Panc1 (cell line): ENCODE results near the gene AMBRA1. TPM values are rescaled to one million over a fixed set of nuclear protein-coding genes. Genes with fewer than 3 reads are reported as not detected.

Source experiments
- ATAC-seq: fragments of 200-7000 bp; cut with Tn5 transposase; 2 replicates; pipeline ENCODE4 v1.9.1; 2020; ENCODE audit warnings: mild to moderate bottlenecking, moderate library complexity
- BruUV-seq: library from RNA; stranded (reverse); fragments of 400-500 nt; replicated peaks from 2 replicates; lab custom pipeline; 2021; lab: Mats Ljungman, UMichigan
- CTCF ChIA-PET: fragments of 300-600 bp; sonication (Branson Sonifier 250); formaldehyde crosslinking; loops from one replicate; lab custom pipeline; 2022; ENCODE audit warnings: antibody characterized with exemption; lab: Charles Lee
- POLR2A ChIA-PET: fragments of 300-600 bp; sonication (Branson Sonifier 250); formaldehyde crosslinking; loops from one replicate; lab custom pipeline; 2022; ENCODE audit warnings: antibody characterized with exemption; lab: Charles Lee
- DNase-seq: peaks from one replicate; pipeline ENCODE4 v3.0.0-alpha.2; 2010; ENCODE audit warnings: low read depth, low spot score
- H3K27ac ChIP-seq: 2 replicates; pipeline ENCODE4 v1.5.1; 2011; ENCODE audit warnings: mild to moderate bottlenecking, low read length, inconsistent platforms
- H3K27me3 ChIP-seq: fragments of 200-500 bp; sonication (Bioruptor generic); 2 replicates; pipeline ENCODE4 v1.6.0; 2014; ENCODE audit warnings: low read length, inconsistent platforms; ENCODE audit not compliant: control insufficient read depth, insufficient read depth
- H3K36me3 ChIP-seq: fragments of 200-500 bp; sonication (Bioruptor generic); 2 replicates; pipeline ENCODE4 v1.5.1; 2014; ENCODE audit warnings: inconsistent platforms, mild to moderate bottlenecking, low read length, moderate library complexity; ENCODE audit not compliant: control insufficient read depth, insufficient read depth
- H3K4me1 ChIP-seq: 2 replicates; pipeline ENCODE4 v1.5.1; 2011; ENCODE audit warnings: inconsistent platforms, mild to moderate bottlenecking, low read length, moderate library complexity; ENCODE audit not compliant: control insufficient read depth, insufficient read depth
- H3K4me3 ChIP-seq, 2 experiments: 2 replicates each; pipeline ENCODE4 v1.5.1; 2011 to 2012; ENCODE audit warnings: low read depth in 2 of 2, low read length in 2 of 2, mild to moderate bottlenecking in 2 of 2, inconsistent platforms in 1 of 2, moderate library complexity in 1 of 2
- H3K9me3 ChIP-seq: fragments of 200-500 bp; sonication (Bioruptor generic); 2 replicates; pipeline ENCODE4 v1.5.1; 2014; ENCODE audit warnings: low read depth, mild to moderate bottlenecking, inconsistent platforms, low read length, moderate library complexity; ENCODE audit not compliant: control insufficient read depth, insufficient read depth
- POLR2AphosphoS5 ChIP-seq: IDR thresholded peaks from 2 replicates; pipeline ENCODE4 v1.6.1; 2012; ENCODE audit warnings: mild to moderate bottlenecking, low read depth, low read length, moderate library complexity
- SIN3A ChIP-seq: IDR thresholded peaks from 2 replicates; pipeline ENCODE4 v1.6.1; 2012; ENCODE audit warnings: low read depth, mild to moderate bottlenecking, low read length, moderate library complexity, borderline replicate concordance; ENCODE audit not compliant: insufficient read depth
- TCF7L2 ChIP-seq: IDR thresholded peaks from 2 replicates; pipeline ENCODE4 v1.6.1; 2011; ENCODE audit warnings: mild to moderate bottlenecking, low read depth, low read length, inconsistent platforms
- in situ Hi-C: cut with HindIII; loops from 2 replicates; pipeline ENCODE4 v1.10.0; 2016; ENCODE audit warnings: low sequenced_read_pairs, low pct_unique_long_range_greater_than_20kb
- intact Hi-C: fragments of 100-400 bp; cut with micrococcal nuclease; formaldehyde crosslinking; loops from one replicate; pipeline ENCODE4 v1.10.0; 2022; ENCODE audit not compliant: unreplicated experiment
- total RNA-seq: library from RNA; stranded (reverse); gene quantifications from one replicate; pipeline ENCODE4 v1.2.1, GENCODE V29; 2021; ENCODE audit not compliant: unreplicated experiment
- TF ChIP-seq, protein P1 (sequence below), 2 experiments: IDR thresholded peaks; 2 replicates each; pipeline ENCODE4 v1.6.1; 2011 to 2012; ENCODE audit warnings: low read depth in 2 of 2, control low read depth in 1 of 2, low read length in 1 of 2, mild to moderate bottlenecking in 1 of 2, moderate library complexity in 1 of 2; ENCODE audit not compliant: insufficient read depth in 1 of 2
- TF ChIP-seq, protein P2 (sequence below): fragments of 450-650 bp; IDR thresholded peaks from 2 replicates; pipeline ENCODE4 v1.5.1; 2017; ENCODE audit warnings: mild to moderate bottlenecking

Gene AMBRA1
- total RNA-seq, 1 experiment from 2014 or later = 40.0 TPM

- ATAC-seq (no peak), DNase-seq (no peak)
- Histone ChIP-seq H3K27ac (no peak overlapping the region), H3K27me3 (no peaks in the 10 kb centered on the region), H3K36me3 (no peaks in the 10 kb centered on the region; the same call in 1 of the 2 replicates), H3K4me1 (peaks cover 4% of the 10 kb centered on the region; the same call in 1 of the 2 replicates), H3K4me3 (no peak overlapping the region), H3K9me3 (no peaks in the 10 kb centered on the region)
- intact Hi-C loops = loop anchor here (5.0 kb wide), 1 partner anchor 148 kb away; no protein-coding TSS in a partner anchor
- ChIA-PET POLR2A (no interaction called here), CTCF (no interaction called here)
- no TSS peak for BruUV-seq
- in situ Hi-C loops = no loop called here
- TF ChIP-seq, protein P1, sequence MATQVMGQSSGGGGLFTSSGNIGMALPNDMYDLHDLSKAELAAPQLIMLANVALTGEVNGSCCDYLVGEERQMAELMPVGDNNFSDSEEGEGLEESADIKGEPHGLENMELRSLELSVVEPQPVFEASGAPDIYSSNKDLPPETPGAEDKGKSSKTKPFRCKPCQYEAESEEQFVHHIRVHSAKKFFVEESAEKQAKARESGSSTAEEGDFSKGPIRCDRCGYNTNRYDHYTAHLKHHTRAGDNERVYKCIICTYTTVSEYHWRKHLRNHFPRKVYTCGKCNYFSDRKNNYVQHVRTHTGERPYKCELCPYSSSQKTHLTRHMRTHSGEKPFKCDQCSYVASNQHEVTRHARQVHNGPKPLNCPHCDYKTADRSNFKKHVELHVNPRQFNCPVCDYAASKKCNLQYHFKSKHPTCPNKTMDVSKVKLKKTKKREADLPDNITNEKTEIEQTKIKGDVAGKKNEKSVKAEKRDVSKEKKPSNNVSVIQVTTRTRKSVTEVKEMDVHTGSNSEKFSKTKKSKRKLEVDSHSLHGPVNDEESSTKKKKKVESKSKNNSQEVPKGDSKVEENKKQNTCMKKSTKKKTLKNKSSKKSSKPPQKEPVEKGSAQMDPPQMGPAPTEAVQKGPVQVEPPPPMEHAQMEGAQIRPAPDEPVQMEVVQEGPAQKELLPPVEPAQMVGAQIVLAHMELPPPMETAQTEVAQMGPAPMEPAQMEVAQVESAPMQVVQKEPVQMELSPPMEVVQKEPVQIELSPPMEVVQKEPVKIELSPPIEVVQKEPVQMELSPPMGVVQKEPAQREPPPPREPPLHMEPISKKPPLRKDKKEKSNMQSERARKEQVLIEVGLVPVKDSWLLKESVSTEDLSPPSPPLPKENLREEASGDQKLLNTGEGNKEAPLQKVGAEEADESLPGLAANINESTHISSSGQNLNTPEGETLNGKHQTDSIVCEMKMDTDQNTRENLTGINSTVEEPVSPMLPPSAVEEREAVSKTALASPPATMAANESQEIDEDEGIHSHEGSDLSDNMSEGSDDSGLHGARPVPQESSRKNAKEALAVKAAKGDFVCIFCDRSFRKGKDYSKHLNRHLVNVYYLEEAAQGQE (IDR thresholded peaks at IDR 0.05; ENCODE audit: insufficient read depth in 1 of 2, low read depth in 2 of 2, low read length in 1 of 2) = no peak
- TF ChIP-seq, protein P2, sequence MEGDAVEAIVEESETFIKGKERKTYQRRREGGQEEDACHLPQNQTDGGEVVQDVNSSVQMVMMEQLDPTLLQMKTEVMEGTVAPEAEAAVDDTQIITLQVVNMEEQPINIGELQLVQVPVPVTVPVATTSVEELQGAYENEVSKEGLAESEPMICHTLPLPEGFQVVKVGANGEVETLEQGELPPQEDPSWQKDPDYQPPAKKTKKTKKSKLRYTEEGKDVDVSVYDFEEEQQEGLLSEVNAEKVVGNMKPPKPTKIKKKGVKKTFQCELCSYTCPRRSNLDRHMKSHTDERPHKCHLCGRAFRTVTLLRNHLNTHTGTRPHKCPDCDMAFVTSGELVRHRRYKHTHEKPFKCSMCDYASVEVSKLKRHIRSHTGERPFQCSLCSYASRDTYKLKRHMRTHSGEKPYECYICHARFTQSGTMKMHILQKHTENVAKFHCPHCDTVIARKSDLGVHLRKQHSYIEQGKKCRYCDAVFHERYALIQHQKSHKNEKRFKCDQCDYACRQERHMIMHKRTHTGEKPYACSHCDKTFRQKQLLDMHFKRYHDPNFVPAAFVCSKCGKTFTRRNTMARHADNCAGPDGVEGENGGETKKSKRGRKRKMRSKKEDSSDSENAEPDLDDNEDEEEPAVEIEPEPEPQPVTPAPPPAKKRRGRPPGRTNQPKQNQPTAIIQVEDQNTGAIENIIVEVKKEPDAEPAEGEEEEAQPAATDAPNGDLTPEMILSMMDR = no peak
Measured at GRCh38 chr11:46535688-46536087, 58.1 kb downstream of the AMBRA1 start.

DNA sequence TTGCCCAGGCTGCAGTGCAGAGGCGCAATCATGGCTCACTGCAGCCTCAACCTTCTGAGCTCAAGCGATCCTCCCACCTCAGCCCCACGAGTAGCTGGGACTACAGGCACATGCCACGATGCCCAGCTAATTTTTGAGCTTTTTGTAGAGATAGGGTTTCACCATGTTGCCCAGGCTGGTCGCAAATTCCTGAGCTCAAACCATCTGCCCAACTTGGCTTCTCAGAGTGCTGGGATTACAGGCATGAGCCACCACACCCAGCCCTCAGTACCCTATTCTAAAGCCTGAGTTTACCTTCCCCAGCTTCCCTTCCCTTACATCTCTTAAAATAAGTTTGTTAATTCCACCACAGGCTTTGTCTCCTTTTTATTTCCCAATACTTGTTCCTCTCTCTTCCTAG is 59.1 kb downstream of the AMBRA1 start:
- ChIA-PET POLR2A (no interaction called here), CTCF (no interaction called here)
- H3K27ac ChIP-seq = no peak overlapping the region
- no peaks in the 10 kb centered on the region for H3K9me3 ChIP-seq
- no TSS peak for BruUV-seq
- H3K36me3 ChIP-seq = no peaks in the 10 kb centered on the region
- DNase-seq (no peak), ATAC-seq (no peak)
- no peak for TF ChIP-seq POLR2AphosphoS5
- TF ChIP-seq, protein P2 = no peak
- TF ChIP-seq, protein P1 (IDR thresholded peaks at IDR 0.05; ENCODE audit: insufficient read depth in 1 of 2, low read depth in 2 of 2, low read length in 1 of 2) = no peak
- no peak for TF ChIP-seq TCF7L2
- no peak for TF ChIP-seq SIN3A
- no peaks in the 10 kb centered on the region for H3K27me3 ChIP-seq
- in situ Hi-C loops = no loop called here
- H3K4me1 ChIP-seq = peaks cover 4% of the 10 kb centered on the region; the same call in 1 of the 2 replicates
- no peak overlapping the region for H3K4me3 ChIP-seq
- intact Hi-C loops = loop anchor here (5.0 kb wide), 1 partner anchor 147 kb away; no protein-coding TSS in a partner anchor
